NT2/D1 (cell line): Measurements from ENCODE around the gene FAM187B.

Experiments used
- SUZ12 ChIP-seq: IDR thresholded peaks from 2 replicates; pipeline ENCODE4 v1.6.1; 2011; ENCODE audit not compliant: insufficient read length, insufficient read depth; ENCODE audit errors: extremely low read depth
- YY1 ChIP-seq: IDR thresholded peaks from 2 replicates; pipeline ENCODE4 v1.6.1; 2011; ENCODE audit not compliant: insufficient read length, insufficient read depth

DNA sequence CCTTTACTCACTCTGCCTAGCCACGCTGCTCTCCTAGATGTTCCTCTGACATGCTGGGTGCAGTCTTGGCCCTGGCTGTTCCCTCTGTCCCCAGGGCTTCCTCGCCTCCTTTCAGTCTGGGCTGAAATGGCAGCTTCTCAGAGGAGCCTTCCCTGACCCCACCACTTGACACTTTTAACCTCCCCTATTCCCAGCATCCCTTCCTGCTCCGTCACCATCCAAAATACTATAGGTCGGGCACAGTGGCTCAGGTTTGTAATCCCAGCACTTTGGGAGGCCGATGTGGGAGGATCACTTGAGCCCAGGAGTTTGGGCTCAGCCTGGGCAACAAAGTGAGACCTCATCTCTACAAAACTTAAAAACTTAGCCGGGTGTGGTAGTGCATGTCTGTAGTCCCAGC, 2.6 kb downstream of the FAM187B start:
- TF ChIP-seq YY1: no peak
- TF ChIP-seq SUZ12: no peak
